Measurements from ENCODE around the gene PEX16.

PEX16 gene

DNA sequence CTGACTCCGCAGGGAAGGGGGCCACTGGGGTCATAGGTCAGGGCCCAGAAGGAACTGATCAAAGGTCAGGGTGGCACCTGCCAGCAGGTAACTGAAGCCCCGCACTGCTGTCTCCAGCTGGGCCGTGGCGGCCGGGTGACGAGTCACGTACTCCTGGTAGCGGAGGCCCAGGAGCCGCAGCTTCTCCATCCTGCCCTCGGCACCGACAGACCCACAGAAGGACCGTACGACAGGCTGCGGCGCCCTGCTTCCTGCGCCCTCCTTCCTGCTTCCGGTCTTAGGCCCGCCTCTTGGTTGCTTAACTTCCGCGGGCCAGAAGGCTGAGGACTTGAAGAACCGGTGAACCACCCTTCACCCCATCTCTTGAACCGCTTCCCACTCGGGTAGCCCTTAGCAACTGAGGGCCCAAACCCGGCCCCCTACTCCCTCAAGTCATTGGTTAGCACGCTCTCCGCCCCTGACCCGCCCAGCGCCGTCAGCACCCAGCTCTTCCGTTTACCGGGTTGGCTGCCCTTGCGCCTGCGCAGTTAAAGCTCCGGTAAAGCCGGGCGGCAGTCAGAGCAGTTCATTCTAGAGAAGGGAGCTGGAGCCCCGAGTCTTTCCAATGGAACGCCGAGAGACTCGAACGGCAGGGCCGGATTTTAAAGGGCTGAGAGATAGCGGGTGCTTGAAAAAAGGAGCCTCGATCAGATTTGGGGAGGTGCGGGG lies at the start of gene PEX16:
Gene PEX16, minus strand, starts transcription at position 255 of the 708 bp plus-strand sequence. Its CDS starts 66 bp downstream, at position 189.
- peak; percentile 100 for DNase-seq (ENCODE audit: low read depth)

DNA sequence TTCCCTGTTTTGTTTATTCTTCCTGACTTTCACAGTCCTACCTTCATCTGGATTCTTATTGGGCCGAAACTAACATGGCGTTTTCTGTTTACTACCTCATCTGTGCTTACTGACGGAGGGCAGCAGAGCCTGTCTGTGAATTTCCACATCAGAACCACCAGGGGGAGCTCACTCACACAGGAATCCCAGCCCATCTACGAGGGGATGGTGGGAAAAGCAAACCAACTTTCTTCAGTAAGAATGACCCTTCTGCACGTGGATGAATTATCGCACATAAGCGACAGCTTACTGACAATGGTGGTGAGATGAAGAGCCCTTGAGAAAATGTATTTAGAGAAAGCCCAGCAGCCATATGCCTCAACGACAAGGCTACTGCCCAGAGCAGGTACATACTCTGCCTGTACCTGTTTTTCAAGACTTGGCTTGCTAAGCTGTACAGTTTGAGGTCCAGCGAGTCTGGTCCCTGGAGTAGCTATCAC lies 47.3 kb upstream of the PEX16 start:
- peak; percentile 82 for DNase-seq (ENCODE audit: low read depth)

DNA sequence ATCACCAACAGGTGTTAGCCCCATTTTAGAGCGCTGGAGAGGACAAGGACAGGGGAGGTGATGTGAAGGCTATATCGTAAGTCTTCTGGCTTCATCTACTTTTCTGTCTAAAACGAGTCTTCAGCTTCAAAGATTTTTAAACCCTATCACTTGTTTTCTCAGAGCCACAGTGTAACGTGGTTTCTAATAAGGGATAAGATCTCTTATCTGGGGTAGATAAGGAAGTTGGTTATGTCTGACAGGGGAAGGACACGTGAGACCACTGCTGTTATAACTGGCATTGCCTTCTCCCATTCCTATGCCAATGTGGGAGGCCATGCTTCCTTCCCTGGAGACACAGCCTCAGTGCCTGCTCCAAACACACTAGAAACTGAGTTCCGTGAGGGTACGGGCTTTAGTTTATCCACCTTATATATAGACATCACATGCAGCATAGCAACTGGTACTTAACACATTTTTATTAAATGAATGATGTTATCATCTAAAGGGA lies 44.1 kb upstream of the PEX16 start:
- no peak for DNase-seq (ENCODE audit: low read depth)

DNA sequence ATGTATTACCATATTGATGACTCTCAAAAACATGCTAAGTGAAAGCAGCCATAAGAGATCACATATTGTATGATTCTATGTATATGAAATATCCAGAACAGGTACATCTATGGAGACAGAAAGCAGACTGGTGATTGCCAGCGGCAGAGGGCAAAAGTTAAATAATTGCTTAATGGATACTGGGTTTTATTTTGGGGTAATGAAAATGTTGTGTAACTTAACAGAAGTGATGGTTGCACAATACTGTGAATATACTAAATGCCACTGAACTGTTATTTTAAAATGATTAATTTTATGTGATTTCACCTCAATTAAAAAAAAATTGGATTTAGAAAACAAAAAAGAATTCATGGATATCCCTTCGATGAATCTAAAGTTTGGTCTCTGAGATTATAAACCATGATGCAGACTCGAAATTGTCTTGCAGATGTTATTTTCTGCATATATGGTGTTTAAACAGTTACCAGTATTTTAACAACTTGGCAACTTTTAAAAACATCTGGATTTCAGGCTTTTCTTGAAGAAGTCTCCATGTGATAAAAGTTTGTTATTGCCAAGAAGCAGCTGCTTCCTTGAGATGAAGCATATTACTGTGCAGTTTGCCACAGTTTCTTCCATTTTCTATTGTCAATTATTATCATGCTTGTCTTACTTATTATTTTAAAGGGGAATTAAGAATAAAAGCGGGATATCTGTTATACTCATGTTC lies 42.9 kb upstream of the PEX16 start:
- no peak for DNase-seq (ENCODE audit: low read depth)

DNA sequence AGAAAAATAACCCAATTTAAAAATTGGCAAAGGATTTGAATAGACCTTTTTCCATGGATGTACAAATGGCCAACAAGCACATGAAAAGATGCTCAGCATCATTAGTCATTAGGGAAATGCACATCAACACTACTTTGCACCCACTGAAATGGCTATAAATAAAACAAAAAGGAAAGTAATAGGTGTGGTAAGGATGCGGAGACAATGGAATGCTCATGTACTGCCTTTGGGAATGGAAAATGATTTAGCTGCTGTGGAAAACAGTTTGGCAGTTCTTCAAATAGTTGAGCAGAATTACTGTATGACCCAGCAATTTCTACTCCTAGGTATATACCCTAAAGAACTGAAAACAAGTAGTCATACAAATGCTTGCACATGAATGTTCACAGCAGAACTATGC lies 42.2 kb upstream of the PEX16 start:
- DNase-seq (ENCODE audit: low read depth) = peak; percentile 64

DNA sequence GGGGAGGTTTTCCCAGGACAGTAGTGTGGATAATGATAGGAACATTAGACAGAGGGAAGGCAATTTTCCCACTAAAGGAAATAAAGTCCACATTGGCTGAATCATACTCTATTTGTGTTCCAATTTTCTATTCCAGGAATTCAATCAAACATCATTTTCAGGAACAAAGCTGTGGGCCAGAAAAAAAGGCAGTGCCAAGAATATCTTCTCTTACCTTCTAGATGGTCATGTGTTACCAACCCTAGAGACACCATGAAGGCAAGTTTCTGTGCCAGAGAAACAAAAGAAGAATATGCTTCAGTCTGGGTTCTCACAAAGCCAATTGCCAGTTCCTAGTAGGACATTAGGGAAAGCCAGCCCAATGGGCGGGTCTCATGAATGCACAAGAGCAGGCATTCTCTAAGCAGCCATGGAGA lies 32.3 kb upstream of the PEX16 start:
- peak; percentile 18 for DNase-seq (ENCODE audit: low read depth)

DNA sequence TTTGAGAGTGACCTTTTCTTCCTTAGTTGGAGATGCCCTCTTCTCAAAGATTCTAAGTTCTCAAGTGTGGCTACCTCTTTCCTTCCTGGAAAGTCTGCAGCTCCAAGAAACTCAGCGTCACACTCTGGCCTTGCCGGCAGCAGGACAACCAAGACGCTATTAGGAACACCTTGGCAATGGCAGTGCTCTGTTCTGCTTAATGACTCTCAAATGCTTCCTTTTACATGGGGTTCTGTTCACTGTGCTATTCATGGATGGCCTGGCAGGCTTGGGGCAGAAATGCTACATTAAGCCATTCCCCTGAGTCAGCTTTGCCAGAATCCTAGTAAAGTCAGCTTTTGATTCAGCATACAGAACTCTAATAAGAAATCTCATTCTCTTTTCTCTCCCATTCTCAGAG lies 30.7 kb upstream of the PEX16 start:
- no peak for DNase-seq (ENCODE audit: low read depth)

DNA sequence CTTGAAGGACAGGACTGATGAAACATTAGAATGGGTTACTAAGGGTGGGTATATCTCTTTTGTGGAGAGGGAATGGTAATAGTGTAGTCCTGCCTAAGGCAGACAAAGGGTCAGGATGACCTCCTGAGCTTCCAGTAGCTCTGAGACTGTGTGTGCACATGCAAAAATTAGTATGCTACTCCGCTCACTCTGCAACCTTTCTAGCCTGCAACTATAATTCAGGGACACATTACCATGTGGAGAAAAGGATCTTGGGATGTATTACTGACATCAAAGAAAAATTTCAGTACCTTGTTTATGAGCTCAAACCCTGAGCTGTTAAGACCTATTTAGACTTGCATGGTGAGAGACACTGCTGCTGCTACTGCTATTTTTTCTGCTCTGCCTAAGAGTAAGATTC lies 30.2 kb upstream of the PEX16 start:
- DNase-seq (ENCODE audit: low read depth) = no peak

DNA sequence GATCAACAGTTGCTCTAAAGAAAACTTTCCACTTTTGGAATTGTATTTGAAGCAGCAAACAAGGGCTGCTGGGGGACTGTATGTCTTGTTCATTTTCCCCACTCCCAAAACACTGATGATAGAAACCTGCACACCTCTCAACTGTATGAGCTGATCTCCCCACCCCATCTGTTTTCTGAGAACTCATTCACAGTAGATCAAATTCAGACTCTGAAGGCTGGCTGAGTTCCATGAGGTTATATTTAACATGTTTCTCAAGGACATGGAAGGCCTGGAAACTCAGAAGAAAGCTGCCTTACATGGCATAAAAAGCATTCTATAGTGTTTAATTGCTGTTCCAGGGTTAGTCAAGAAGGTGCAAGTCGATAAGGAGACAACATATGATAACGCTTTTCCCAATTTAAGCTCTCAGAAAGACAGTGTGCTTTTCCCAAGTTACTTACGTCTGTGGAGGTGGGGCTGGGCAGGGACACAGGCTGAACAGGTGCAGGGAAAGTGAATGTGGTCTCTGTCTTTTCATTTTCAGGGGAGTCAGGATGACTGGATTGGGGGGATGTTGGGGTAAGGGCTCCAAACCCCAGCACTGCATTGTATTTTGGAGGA lies 27.8 kb upstream of the PEX16 start:
- no peak for DNase-seq (ENCODE audit: low read depth)

DNA sequence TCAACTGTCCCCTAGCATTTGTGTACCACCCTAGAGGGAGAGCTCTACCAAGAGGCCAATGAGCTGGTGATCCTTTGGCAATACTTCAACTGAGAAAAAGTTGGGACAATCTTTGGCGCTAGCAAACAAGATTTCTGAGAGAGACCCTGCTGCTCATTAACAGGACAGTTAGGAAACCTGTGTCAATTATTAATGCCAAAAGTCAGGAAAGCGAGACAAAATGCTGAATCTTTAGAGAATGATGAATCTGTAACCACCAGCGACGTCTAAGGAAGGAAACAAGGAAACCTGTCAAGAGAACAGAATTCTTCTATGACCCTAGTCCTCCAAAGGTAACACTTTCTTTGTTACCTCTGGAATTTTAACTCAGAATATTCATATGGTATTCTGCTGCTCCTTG lies 24.7 kb upstream of the PEX16 start:
- DNase-seq (ENCODE audit: low read depth) = no peak

DNA sequence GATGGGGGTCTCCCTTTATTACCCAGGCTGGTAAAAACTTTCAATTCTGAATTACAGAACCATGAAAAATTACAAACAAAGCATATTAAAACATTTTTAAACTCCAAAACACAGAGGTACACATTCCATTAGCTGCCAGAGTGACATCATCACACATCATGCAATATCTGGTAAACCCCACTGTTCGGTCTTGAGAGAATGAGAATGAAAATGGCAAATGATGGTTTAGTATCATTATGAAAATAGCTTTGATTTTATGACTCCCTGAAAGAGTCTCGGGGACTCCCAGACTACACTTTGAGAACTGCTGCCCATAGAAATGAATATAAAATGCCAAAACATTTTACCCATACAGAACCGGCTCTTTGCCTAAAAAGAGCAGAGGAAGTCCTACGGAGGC lies 23.6 kb upstream of the PEX16 start:
- DNase-seq (ENCODE audit: low read depth) = no peak

DNA sequence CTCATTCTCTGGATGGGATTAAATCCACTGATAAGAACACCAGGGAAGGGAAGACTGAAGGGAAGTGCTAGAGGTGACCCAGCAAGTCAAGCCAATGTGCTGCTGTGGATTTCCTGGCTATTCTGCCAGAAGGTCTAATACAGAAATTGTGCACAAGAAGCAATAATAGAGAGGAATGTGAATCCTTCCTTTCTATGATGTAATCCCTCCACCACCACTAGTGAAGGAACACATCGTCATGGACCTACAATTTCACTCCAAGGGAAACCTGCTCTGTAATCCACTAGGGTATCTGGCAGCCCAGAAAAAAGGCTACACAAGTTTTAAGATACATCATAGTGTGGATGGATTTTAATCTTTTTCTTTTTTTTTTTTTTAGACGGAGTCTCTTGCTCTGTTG lies 22.2 kb upstream of the PEX16 start:
- peak; percentile 25 for DNase-seq (ENCODE audit: low read depth)

DNA sequence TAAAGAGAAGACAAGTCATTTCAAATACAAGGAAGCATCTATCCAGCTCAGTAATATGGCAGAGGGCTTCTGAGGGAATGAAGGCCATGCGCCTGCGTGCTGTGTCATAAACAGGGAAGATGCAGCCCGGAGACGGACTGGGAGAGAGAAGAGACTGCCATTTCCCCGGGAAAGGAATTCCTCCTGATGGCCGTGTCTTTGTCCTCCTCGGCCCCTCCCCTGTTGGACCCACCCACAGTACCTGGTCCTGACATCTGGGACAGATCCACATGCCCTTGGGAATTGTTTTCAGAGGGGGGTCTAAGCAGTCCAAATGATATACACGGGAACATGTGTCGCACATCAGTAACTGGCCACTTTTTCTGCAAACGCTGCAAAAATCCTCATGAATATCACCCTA lies 20.2 kb upstream of the PEX16 start:
- DNase-seq (ENCODE audit: low read depth) = no peak

DNA sequence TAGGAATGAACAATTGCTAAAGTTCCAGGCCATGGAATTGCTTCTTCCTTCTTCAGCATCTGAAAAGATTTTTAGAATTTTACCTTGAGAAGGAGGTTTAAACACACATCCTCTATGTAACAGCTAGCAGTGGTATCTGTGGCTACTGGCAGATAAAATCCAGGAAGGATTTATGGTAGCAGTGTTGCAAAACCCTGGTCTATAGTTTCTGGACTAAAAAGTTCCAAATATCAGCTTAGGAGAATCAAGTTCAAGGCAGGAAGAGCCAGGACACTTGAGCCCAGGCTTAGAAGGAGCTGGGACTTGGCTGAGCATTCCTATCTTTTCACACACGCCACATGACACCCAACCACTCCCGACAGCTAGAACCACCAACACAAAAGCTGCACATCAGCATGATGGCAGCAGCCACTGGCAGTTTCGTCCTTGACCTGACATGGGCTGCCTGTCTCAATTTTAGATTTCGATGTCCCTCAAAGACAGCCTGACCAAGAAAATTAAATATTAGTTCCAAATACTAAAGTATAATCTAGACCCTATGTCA lies 18.9 kb upstream of the PEX16 start:
- no peak for DNase-seq (ENCODE audit: low read depth)

DNA sequence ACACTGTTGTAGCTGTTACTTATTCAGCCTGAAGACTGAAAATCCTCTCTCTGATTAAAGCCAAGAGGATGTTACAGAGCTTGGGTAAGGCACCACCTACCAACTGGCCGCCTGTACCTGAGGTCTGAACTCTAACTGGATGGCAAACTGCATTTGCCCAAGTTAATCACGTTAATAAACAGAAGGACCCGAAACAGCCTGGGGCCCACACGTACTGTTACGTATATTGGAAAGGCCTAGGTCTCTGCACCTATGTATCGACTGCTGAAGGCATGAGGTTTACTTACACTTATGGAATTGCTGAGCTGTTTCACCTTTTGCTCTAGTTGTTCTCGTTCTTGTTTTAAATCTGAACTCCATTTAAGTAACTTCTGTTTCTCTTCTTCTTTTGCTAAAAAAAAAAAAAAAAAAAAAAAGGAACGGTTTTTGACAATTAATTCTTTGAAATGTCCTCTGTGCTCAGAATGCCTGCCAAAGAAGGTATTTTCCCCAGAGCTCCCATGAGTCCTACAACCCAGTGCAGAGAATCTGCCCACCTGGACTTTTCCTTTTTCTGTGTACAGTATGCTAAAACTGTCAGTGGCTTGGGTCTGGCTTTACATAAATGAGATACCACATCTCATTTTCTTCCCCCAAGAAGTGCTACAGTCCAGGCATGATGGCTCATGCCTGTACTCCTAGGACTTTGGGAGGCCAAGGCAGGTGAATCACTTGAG lies 17.8 kb upstream of the PEX16 start:
- no peak for DNase-seq (ENCODE audit: low read depth)

DNA sequence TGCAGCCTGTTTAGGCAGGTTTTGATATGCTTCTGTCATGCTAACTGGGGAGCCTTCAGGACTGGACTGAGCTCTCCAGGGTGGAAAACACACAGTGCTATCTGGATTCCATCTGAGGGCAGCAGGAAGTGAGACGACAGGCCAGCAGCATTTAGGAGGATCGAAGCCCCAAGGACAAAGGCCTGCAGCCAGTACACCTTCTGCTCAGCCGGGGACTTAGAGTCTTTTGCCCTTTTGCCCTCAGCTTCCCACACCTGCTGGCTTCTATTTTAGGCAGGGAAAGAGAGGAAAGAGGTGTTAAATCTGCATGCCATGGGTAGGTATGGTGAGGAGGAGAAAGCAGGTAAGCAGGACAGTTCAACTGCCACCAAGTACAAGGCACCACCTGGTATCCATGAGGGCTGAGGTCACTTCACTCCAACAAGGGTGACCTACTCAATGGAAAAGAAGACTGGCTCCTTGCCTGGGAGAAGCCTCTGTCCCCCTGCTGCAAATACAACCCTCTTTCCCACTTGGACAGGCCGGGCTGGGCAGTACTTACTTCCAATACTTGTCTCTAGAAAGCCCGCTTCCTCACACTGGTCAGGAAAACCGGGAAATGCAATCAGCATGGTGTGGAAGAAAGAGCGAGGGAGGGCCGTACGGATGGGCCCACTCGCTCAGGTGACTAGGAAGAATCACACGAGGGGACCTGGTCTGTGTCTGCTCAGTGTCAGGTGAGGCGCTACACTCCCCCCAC lies 17.1 kb upstream of the PEX16 start:
- DNase-seq (ENCODE audit: low read depth) = no peak

DNA sequence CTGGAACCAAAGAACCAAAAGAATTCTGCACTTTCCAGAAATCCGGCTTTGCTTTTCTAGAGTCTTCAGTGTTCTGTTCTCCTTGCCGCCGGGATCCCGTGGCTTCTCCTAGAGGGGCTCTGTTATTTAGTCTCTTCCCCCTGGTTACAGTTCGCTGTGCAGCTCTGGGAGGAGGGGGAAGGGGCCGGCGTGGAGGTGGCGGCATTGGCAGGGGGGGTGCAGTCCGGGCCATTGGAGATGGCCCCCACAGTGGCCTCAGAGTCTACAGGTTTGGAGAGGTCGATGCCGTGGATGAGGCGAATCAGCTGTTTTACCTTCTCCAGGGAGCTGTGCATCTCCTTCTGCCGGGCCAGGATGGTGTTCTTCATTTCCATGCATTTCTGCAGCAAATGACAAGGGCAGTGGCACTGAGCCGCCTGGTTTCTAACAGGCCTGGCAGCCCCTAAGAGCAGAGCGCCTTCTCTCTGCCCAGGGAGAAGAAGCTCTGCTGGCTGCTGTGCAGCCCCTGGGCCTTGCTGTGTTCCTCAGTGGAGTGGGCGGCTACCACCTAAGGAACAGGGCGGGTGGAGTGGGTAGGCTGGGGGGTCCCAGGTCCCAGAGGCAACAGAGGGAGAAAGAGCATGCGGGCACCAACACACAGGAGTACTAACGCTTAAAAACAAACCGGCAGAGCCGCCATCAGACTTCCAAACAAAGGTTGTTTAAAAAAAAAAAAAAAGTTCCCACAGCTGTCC lies 16.3 kb upstream of the PEX16 start:
- DNase-seq (ENCODE audit: low read depth) = no peak

DNA sequence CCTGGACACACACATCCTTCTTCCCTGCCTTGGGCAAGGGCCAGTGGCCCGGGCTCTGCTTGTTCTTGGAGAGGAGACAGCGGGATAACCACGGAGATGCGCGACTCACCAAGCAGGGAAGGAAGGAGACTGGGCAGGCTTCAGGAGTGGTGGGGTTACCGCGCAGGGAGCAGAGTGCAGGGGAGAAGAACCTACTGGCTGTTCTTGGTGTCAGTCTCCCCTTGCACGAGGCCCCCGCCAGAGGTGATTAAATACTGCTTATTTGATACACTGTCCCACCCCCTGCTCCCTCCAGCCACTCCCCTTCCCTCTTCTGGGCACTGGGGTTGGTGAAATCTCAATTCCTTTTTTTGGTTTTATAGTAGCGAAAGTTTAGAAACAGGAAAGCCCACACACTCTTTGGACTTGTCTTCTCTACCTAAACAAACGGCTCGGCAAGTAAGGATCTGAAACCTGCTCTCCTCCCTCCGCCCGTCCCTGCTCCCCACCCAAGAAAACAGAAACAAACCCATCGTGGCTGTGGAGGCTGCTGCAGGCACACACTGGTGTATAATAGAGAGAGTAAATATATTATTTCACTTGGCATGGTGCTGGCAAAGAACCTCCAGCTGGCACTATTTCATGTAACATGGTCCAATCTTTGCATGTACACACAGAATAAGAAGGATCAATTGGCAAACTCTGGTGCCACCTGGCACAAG lies 15.6 kb upstream of the PEX16 start:
- DNase-seq (ENCODE audit: low read depth) = peak; percentile 53

DNA sequence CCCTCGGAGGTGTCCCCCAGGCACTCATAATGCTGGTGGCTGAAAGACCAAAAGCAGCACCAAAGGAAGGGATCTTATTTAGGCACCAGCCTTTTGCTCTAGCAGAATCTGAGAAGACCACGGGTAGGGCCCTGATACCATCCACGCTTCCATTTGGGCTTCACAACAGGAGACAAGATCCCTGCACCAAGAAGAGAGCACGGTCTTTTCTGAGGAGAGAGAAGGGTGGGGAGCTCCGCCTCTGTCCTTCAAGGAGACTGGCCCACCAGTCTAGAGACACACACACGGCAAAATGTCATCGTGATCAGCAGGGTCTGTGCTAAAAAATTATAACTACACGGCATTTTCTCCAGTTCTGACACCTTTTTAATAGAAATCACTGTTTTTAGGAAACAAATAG lies 14.5 kb upstream of the PEX16 start:
- no peak for DNase-seq (ENCODE audit: low read depth)

DNA sequence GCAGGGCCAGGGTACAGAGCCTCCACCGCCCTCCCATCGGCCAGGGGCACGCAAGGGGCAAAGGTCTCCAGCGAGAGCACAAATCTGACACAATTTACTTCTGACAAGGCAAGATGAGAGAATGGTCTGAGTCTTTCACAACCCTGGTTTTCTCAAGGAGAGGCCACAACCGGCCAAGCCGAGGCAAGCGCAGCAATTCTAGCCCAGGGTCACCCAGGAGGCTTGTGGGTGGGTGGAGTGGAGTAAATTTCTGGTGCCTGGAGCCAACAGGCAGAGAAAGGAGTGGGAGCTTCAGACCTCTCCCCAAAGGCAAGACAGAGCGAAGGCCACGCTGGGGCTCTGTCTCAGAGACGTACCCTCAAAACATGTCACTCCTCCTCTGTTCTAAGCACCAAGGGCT lies 14.1 kb upstream of the PEX16 start:
- no peak for DNase-seq (ENCODE audit: low read depth)
